Activated T-cell treated with anti-CD3 and anti-CD28 coated beads for 1 hour (primary cell): ENCODE measurements around the gene RANBP3.
A peak's percentile ranks its signal among the peaks of the same experiment; 100 is the strongest.
"Not testable (repeated sequence)": the region's sequence is repeated elsewhere in the genome, so short reads cannot be mapped to it uniquely, and the experiment has no call there.

ENCODE experiments used
- DNase-seq: peaks from one replicate; pipeline ENCODE4 v3.0.0-alpha.2; 2020; ENCODE audit warnings: low read depth

The RANBP3 gene

GRCh38 chr19:5903624-5904351 lies 74.2 kb downstream of the RANBP3 start, which contains the start of gene NDUFA11:
Gene NDUFA11 (minus strand): TSS chr19:5903790. CDS start chr19:5903708, 82 bp downstream.
- DNase-seq, result peak; percentile 99

- DNase-seq, result no peak
Observed at GRCh38 chr19:5903056-5903623, 74.8 kb downstream of the RANBP3 start.

- no peak for DNase-seq
Observed at GRCh38 chr19:5900976-5901375, 77.0 kb downstream of the RANBP3 start.

GRCh38 chr19:5899728-5900526 lies 78.0 kb downstream of the RANBP3 start:
- no peak for DNase-seq

- DNase-seq, result no peak
Observed at GRCh38 chr19:5897189-5897969, 80.6 kb downstream of the RANBP3 start.

- no peak for DNase-seq
Observed at GRCh38 chr19:5896365-5897076, 81.4 kb downstream of the RANBP3 start.

- no peak for DNase-seq
Observed at GRCh38 chr19:5895890-5896289, 82.0 kb downstream of the RANBP3 start.

- DNase-seq, result no peak
Observed at GRCh38 chr19:5895409-5895808, 82.5 kb downstream of the RANBP3 start.

- DNase-seq, result no peak
Observed at GRCh38 chr19:5894704-5895349, 83.1 kb downstream of the RANBP3 start.

- DNase-seq, result no peak
Observed at GRCh38 chr19:5893907-5894703, 83.8 kb downstream of the RANBP3 start.

GRCh38 chr19:5893296-5893903 lies 84.5 kb downstream of the RANBP3 start:
- DNase-seq, result no peak

- DNase-seq, result no peak
Observed at GRCh38 chr19:5892772-5893275, 85.1 kb downstream of the RANBP3 start.

- no peak for DNase-seq
Observed at GRCh38 chr19:5891938-5892771, 85.8 kb downstream of the RANBP3 start.

- DNase-seq, result no peak
Observed at GRCh38 chr19:5891572-5891937, 86.4 kb downstream of the RANBP3 start.

GRCh38 chr19:5890099-5890498 lies 87.8 kb downstream of the RANBP3 start:
- no peak for DNase-seq

- no peak for DNase-seq
Observed at GRCh38 chr19:5889288-5889971, 88.5 kb downstream of the RANBP3 start.

GRCh38 chr19:5884065-5884811 lies 93.7 kb downstream of the RANBP3 start:
- DNase-seq, result not testable (repeated sequence)
